NCI-H2227 (cell line): Measurements from ENCODE around the gene RMI2.

ENCODE experiments used
- DNase-seq: peaks from one replicate; lab custom pipeline; 2025; ENCODE audit not compliant: unreplicated experiment; lab: John Stamatoyannopoulos, UW

RMI2 gene

GRCh38 chr16:11309895-11310633, 35.2 kb upstream of the RMI2 start:
- DNase-seq, result no peak

- no peak for DNase-seq
Measured at GRCh38 chr16:11310634-11310977, 34.7 kb upstream of the RMI2 start.

GRCh38 chr16:11310997-11311561, 34.2 kb upstream of the RMI2 start:
- no peak for DNase-seq

- DNase-seq, result peak; percentile 59
Measured at GRCh38 chr16:11312718-11313492, 32.4 kb upstream of the RMI2 start.

- DNase-seq, result no peak
Measured at GRCh38 chr16:11313493-11314308, 31.6 kb upstream of the RMI2 start.

- DNase-seq, result no peak
Measured at GRCh38 chr16:11314309-11314894, 30.9 kb upstream of the RMI2 start.

GRCh38 chr16:11315510-11315909, 29.7 kb upstream of the RMI2 start:
- peak; percentile 61 for DNase-seq

- no peak for DNase-seq
Measured at GRCh38 chr16:11316331-11317015, 28.8 kb upstream of the RMI2 start.

- no peak for DNase-seq
Measured at GRCh38 chr16:11318817-11319216, 26.4 kb upstream of the RMI2 start.

- peak; percentile 18 for DNase-seq
Measured at GRCh38 chr16:11319529-11320146, 25.6 kb upstream of the RMI2 start.

- no peak for DNase-seq
Measured at GRCh38 chr16:11320170-11320569, 25.1 kb upstream of the RMI2 start.

GRCh38 chr16:11321662-11322061, 23.6 kb upstream of the RMI2 start:
- no peak for DNase-seq

- DNase-seq, result no peak
Measured at GRCh38 chr16:11322823-11323222, 22.4 kb upstream of the RMI2 start.

GRCh38 chr16:11323551-11324336, 21.5 kb upstream of the RMI2 start:
- DNase-seq, result no peak

GRCh38 chr16:11325404-11326083, 19.7 kb upstream of the RMI2 start:
- no peak for DNase-seq

GRCh38 chr16:11326084-11326736, 19.0 kb upstream of the RMI2 start:
- DNase-seq, result no peak

GRCh38 chr16:11326737-11327276, 18.5 kb upstream of the RMI2 start:
- DNase-seq, result no peak
